Measurements from ENCODE around the gene USP17L27.
"Not testable (repeated sequence)": the region's sequence is repeated elsewhere in the genome, so short reads cannot be mapped to it uniquely, and the experiment has no call there.

The USP17L27 gene, protein sequence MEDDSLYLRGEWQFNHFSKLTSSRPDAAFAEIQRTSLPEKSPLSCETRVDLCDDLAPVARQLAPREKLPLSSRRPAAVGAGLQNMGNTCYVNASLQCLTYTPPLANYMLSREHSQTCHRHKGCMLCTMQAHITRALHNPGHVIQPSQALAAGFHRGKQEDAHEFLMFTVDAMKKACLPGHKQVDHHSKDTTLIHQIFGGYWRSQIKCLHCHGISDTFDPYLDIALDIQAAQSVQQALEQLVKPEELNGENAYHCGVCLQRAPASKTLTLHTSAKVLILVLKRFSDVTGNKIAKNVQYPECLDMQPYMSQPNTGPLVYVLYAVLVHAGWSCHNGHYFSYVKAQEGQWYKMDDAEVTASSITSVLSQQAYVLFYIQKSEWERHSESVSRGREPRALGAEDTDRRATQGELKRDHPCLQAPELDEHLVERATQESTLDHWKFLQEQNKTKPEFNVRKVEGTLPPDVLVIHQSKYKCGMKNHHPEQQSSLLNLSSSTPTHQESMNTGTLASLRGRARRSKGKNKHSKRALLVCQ

DNA sequence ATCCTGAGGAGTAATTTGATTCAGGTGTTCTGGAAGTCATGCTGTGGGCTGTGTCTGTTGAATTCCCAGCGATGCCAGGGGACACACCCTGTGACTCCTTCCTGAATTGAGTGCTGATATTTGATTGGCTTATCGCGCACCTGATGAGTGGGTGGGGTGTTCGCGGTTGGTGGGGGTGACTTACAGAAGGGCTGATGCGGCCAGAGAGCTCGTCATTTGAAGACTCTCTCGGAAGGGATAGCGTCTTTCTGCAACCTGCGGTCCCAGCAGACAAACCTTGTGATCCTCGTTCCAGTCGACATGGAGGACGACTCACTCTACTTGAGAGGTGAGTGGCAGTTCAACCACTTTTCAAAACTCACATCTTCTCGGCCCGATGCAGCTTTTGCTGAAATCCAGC, at the start of gene USP17L27:
Gene USP17L27, plus strand, starts transcription at position 301 of the 400 bp plus-strand sequence. Its CDS starts 0 bp downstream, at position 301.
- DNase-seq (ENCODE audit: low read depth in 3 of 3), result not testable (repeated sequence)

GRCh38 chr4:9324191-9324590, 19.8 kb upstream of the USP17L27 start:
- DNase-seq (ENCODE audit: low read depth in 3 of 3), result not testable (repeated sequence)

DNA sequence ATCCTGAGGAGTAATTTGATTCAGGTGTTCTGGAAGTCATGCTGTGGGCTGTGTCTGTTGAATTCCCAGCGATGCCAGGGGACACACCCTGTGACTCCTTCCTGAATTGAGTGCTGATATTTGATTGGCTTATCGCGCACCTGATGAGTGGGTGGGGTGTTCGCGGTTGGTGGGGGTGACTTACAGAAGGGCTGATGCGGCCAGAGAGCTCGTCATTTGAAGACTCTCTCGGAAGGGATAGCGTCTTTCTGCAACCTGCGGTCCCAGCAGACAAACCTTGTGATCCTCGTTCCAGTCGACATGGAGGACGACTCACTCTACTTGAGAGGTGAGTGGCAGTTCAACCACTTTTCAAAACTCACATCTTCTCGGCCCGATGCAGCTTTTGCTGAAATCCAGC, 19.1 kb upstream of the USP17L27 start, which contains the start of gene USP17L24:
Gene USP17L24, plus strand, starts transcription at position 301 of the 400 bp plus-strand sequence. Its CDS starts 0 bp downstream, at position 301.
- not testable (repeated sequence) for DNase-seq (ENCODE audit: low read depth in 3 of 3)

GRCh38 chr4:9329611-9330010, 14.3 kb upstream of the USP17L27 start, which contains the start of gene USP17L25:
USP17L25 (plus strand) TSS chr4:9329911; CDS start chr4:9329911, 0 bp downstream.
- DNase-seq (ENCODE audit: low read depth in 3 of 3), result not testable (repeated sequence)

GRCh38 chr4:9334358-9334757, 9.6 kb upstream of the USP17L27 start, which contains the start of gene USP17L26:
USP17L26 (plus strand) TSS chr4:9334658; CDS start chr4:9334658, 0 bp downstream.
- DNase-seq (ENCODE audit: low read depth in 3 of 3), result not testable (repeated sequence)

GRCh38 chr4:9339103-9339502, 4.8 kb upstream of the USP17L27 start, which contains the start of gene USP17L5:
USP17L5 (plus strand) TSS chr4:9339403; CDS start chr4:9339403, 0 bp downstream.
- not testable (repeated sequence) for DNase-seq (ENCODE audit: low read depth in 3 of 3)

- not testable (repeated sequence) for DNase-seq (ENCODE audit: low read depth in 3 of 3)
Measured at GRCh38 chr4:9348593-9348992, 4.6 kb downstream of the USP17L27 start, which contains the start of gene USP17L28. USP17L28 (plus strand) TSS chr4:9348893; CDS start chr4:9348893, 0 bp downstream.

DNA sequence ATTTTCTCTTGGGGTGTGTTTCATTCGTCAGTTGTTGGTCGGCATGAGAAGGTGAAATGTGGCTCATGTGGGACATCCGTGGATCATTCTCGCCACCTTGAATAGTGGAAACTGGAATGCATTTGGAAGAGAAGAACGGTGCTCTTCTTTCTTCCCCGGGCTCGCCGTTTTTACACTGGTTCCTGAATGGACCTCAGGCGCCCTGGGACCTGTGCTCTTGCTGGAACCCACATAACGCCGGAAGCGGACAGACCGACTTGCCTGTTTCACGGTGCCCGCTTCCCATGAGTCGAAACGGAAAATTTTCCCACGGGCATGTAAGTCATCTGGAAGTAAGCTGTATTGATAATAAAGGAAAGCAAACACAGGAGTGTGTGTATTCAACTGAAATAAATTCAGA, 6.9 kb downstream of the USP17L27 start:
- DNase-seq (ENCODE audit: low read depth in 3 of 3), result not testable (repeated sequence)

- not testable (repeated sequence) for DNase-seq (ENCODE audit: low read depth in 3 of 3)
Measured at GRCh38 chr4:9353338-9353737, 9.4 kb downstream of the USP17L27 start, which contains the start of gene USP17L29. USP17L29 (plus strand) TSS chr4:9353638; CDS start chr4:9353638, 0 bp downstream.

DNA sequence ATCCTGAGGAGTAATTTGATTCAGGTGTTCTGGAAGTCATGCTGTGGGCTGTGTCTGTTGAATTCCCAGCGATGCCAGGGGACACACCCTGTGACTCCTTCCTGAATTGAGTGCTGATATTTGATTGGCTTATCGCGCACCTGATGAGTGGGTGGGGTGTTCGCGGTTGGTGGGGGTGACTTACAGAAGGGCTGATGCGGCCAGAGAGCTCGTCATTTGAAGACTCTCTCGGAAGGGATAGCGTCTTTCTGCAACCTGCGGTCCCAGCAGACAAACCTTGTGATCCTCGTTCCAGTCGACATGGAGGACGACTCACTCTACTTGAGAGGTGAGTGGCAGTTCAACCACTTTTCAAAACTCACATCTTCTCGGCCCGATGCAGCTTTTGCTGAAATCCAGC, 18.9 kb downstream of the USP17L27 start, which contains the start of gene USP17L30:
Gene USP17L30, plus strand, starts transcription at position 301 of the 400 bp plus-strand sequence. Its CDS starts 0 bp downstream, at position 301.
- DNase-seq (ENCODE audit: low read depth in 3 of 3), result not testable (repeated sequence)

GRCh38 chr4:9379881-9380280, 35.9 kb downstream of the USP17L27 start:
- DNase-seq (ENCODE audit: low read depth in 3 of 3), result not testable (repeated sequence)

GRCh38 chr4:9381012-9381534, 37.1 kb downstream of the USP17L27 start:
- DNase-seq (ENCODE audit: low read depth in 3 of 3), result peak; percentile 5 to 34 (median 24)

DNA sequence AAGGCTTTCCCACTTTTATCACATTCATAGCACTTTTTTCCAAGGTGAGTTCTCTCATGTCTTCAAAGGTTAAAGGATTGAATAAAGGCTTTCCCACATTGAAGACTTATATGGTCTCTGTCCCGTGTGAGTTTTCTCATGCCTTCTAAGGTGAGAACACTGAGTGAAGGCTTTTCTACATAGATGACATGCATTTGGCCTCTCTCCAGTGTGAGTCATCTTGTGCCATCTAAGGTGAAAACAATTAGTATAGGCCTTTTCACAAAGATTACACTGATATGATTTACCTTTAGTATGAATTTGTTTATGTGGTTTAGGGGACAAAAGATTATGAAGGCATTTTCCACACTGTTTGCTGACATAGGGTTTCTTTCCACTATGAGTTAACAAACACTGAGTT, 40.2 kb downstream of the USP17L27 start:
- DNase-seq (ENCODE audit: low read depth in 3 of 3), result no peak

DNA sequence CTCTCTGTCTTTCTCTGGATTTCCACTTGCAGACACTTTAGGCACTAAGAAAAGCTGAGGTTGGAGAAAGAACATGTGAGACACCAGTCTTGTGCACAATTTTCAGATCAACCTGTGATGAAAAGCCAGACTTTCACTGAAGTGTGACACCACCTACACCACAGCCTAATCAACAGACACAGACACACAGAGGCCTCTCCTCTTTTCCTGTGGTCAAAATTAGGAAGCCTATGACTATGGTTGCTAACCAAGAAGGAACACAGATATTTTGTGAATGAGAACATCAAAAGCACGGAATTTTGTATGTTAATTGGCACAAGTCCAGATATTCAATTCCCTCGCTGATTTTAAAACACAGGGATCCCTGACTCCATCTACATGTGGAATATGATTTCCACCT, 45.1 kb downstream of the USP17L27 start:
- DNase-seq (ENCODE audit: low read depth in 3 of 3), result not testable (repeated sequence)
